Smooth muscle cell of the brain vasculature (primary cell): ENCODE measurements around the gene TMEM132D.

ENCODE experiments used
- DNase-seq: peaks from one replicate; pipeline ENCODE4 v3.0.0-alpha.2; 2012; ENCODE audit warnings: low read depth, low spot score

Gene TMEM132D

DNA sequence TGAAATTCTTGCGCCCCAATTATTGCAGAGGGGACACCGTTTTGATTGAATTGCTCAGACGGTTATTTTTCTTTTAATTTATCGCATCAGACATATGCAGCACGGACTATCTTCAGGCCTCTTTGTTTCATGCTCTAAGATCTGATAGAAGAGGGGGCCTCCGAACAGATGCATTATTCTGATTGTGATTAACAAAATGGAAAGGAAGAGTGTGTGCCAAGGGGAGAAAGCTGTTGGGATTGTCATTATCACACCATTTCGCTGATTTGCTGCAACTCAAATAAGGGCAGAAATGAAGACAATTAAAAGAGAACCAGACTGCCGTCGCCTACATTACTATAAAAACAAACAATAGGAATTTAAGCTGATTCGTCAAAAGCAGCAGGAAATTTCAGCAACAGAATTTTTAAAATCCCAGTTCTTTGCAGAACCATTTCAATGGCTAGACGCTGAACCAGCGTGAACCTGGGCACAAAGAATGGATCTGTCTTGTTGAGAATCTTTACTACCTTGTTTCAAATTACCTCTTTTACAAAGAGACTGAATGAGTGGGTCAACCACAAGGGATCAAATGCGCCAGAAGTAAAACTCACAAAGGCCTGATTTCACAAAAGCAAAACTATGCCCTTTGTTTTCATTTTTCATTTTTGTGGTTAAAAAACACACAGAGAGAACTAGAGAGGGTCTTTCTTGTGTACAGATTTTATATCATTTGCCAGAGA, 30.6 kb downstream of the TMEM132D start:
- no peak for DNase-seq

DNA sequence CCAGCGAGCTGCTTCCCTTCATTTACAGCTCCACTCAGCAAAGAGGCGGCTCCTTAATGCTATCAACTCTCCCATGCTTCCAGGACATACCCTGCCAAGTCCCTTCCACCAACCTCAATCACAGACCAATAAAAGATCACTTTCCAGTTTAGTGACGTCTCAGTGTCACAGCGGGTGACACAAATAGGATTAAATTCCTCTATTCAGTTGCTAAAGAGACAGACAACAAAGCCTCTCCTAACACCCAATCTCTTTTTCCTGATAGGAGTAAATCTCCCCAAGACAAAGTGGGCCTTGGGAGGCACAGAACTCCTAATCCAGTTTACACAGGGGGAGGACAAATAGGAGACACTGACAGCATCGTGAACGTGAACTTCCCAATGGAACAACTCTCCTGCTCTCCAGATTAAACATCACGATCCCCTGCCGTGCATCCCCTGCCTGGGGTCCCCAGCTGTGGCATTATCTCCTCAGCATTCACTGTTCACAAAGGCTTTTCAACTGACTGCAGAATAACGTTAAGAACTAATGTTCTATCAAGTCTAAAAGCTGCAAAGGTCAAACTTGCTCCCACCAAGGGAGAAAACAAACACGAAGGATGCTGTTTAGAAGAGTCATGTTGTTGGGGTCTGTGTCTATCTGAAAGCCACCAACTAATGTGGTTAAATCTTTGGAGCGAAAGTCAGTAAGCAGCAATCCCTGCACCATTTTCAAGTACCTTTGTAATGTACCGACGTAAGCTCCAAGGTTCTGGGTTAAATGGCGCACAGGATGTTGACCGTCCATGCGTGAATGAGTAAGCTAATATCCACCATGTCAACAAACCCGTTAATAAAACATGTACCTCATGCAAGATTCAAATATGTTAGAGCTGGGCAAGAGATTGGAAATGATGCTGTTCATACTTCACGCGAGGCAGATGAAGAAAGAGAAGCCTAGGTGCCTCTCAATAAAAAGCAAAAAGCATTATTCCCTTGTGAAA, 31.5 kb downstream of the TMEM132D start:
- DNase-seq: no peak

DNA sequence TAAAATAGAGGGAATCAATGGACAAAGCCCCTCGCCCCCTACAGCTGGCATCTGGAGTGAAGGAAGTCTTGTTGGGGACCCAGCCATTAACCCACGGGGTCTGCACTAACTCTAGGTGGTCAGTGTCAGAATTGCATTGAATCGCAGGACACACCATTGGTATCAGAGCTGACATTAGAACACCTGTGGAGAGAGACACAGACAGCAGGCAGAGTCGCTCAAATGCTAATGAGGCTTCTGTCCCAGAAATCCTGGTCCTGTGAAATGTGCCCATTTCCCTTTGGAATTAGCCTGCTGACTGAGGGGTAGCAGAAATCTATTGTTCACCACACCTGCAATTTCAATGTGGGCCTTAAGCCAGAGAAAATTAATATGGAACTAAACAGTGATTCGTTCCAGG, 33.0 kb downstream of the TMEM132D start:
- no peak for DNase-seq

DNA sequence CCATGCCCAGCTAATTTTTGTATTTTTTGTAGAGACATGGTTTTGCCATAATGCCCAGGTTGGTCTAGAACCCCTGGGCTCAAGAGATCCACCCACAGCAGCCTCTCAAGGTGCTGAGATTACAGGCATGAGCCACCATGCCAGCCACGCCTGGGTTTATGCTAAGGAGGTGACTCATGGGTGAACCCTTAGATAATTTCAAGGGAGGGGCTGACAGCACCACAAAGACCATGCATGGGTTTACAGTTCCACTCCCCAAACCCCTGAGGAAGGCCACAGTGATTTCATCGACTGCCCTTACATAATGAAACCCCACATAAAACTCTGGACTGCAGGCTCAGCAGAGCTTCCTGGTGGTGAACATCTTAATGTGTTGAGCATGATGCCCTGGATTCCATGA, 33.7 kb downstream of the TMEM132D start:
- DNase-seq: no peak

DNA sequence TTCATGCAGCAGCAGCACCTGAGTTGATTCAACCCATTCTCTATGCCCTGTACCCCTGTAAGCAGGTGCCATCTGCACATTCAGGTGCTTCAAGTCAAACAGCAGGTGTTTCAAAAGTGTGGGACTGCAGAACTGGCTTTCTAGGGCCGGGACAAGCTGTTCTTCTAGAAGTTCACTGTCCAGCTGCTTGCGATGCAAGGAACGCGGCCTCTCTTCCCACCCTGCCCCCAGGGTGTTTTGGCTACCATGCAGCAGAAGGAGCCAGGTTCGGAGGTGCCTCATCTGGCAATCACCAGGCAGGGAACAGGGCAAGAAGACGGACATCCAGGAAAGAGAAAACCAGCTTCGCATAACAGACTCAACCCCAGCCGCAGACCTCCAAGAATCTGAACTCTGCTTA, 35.2 kb downstream of the TMEM132D start:
- no peak for DNase-seq

DNA sequence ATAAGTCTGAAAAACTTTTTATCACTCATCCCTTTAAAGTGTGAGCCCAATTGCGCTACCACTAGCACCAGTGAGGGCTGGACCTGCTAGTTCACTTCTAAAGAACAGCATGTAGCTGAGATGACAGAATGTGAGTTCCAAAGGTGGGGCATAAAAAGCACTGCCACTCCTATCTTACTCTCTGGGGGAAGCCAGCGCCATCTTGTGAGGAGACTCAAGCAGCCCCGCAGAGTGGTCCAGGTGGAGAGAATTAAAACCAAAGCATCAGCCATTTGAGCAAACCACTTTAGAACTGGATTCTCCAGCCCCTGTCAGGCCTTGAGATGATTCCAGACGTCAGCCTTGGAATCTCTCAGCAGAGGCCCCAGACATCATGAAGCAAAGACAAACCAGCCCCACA, 39.9 kb downstream of the TMEM132D start:
- DNase-seq: no peak

DNA sequence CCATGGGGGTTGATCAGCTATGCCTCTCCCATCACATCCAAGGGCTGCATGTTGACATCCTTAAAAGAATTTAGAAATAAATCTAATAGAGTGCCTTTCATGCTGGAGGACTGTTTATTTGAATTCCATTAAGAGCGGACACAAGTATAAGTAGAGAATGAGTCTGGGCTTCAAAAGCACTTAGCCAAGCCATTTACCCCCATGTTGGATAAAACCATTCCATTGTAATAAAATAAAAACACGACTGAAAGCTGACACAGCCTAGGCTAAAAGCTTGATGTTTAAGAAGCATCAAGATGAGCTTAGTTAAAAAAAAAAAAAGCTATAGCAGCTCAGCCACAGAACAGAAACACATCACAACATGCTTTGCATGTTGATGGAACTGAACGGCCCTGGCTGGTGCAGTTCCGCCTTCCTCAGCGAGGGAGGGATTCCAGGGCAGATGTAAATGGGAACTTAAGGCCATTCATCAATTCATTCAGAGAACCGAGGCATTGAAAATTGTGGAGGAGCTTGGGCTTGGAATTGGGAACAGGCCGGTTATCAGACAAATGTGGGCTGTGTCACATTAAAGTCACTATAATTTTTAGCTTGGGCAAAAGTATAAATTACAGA, 41.2 kb downstream of the TMEM132D start:
- DNase-seq: no peak

DNA sequence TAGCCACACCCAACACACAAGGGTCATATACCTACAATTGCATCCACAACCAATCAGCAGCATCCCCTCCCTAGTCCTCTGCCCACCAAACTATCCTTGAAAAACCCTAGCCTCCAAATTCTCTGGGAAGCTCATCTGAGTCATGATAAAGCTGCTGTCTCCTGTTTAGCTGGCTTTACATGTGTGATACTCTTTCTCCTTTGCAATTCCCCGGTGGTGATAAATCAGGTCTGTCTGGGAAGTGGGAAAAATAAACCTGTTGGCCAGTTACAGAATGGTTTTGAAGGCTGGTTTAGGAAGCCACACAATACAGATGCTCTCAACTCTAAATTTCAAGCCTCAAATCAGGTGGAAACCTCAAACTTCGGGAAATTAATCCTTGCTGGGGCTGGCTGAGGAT, 41.9 kb downstream of the TMEM132D start:
- DNase-seq: no peak

DNA sequence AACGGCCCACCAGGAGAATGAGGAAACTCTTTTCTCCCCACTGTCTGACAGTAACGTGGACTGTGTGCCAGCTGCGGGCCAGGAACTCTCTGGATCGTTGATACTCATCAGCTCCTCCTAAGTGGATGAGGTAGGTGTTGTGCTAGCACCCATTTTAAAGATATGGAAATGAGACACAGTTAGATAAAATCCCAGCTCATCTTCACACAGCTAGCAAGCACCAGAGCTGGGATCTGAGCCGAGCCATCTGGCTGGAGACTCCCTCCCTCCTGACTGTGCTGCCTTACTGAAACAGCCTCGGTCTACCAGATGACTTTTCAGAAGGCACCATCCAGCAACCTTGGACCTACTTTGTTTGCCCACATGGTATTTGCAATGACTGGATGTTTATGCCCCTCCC, 49.2 kb downstream of the TMEM132D start:
- no peak for DNase-seq

DNA sequence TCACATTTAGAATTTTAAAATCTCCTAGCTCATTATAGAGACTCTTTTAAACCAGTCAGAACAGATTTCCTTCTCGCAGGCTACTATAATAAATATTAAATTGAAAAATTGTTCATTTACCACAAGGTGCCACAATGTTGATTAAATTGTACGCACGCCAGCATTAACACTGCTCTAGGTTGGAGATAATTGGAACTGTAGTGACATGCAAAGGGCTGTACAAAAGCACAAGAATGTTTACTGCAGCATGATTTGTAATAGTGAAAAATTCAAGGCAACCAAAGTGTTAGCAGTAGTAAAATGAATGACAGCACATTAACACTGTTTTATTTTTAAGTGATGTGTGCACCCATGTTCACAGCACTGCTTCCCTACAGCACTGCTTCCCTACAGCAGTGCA, 52.5 kb downstream of the TMEM132D start:
- no peak for DNase-seq

DNA sequence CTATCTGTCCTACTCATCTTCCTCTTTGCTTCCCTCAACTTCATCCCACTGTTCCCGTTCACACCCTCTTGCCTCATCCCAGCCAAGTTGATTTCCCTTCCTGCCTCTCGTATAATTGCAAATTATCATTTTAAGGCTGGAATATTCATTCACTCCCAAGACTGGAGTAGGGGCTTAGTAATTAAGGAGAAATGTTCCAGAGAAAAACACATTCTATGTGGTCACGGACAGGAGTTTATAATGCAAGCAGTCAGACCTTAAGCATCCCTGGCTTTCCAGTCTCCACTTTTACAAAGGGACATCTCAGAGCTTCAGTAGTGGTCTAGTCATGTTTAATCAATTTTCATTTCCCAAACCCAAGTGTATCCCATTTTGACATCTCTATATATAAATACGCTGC, 54.9 kb downstream of the TMEM132D start:
- DNase-seq: no peak

DNA sequence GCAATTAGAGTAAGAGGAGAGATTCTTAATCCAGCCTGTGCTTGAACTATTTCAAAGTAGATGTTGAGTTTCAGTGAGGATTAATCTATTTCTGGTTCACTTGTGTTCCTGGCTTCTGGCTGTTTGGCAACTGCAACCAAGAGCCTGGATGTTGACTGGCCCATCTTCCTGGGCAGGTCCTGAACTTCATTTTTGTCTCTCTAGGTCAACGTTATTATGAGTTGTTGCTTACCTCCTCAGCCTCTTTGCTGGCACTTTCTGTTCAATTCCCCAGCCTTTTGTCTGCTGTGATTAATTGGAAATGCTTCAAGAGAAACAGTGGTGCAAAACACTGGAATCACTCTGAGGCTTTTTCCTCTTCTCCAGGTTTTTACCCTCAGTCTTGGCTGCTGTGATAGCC, 56.8 kb downstream of the TMEM132D start:
- DNase-seq: no peak

DNA sequence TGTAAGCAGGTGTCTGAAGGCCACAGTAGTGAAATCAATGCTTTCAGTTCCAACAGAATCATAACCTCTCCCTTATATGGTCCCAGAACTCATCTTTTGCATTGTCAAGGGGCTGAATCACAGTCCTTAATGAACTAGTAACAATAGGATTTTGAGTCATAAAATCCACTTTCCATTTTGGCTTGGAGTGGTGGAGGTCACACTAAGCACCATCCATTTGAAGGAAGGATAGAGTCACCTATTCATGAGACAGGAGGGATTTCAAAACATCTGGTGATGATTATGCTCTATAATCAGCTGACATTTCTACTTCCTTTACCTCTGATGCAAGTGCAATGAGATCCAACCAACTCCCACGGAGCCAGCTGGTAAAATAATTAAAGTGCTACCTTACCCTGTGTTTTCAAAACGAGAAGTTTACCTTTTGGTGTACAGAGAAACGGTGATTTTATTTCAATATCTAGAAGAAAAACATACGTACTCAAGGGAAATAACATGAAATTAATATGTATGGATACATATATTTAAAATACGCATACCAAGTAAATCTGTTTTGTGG, 59.1 kb downstream of the TMEM132D start:
- no peak for DNase-seq

DNA sequence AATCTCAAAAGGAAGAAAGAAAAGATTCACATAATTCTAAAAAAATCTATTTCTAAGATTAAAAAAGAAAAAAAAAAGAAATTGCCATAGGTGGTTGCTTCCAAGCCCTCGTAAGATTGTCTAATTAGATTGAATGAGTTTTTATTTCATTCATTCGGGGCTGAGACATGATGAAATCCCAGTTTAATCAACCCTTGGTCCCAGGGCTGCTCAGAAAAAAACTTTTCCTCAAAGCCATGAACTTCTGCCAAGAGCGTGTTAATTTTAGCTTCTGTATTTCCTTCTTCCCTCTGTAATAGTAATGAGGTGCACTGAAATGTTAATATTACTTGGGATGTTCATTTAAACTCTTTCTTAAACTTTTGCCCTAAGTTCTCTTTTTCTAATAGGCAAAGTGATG, 62.6 kb downstream of the TMEM132D start:
- no peak for DNase-seq

DNA sequence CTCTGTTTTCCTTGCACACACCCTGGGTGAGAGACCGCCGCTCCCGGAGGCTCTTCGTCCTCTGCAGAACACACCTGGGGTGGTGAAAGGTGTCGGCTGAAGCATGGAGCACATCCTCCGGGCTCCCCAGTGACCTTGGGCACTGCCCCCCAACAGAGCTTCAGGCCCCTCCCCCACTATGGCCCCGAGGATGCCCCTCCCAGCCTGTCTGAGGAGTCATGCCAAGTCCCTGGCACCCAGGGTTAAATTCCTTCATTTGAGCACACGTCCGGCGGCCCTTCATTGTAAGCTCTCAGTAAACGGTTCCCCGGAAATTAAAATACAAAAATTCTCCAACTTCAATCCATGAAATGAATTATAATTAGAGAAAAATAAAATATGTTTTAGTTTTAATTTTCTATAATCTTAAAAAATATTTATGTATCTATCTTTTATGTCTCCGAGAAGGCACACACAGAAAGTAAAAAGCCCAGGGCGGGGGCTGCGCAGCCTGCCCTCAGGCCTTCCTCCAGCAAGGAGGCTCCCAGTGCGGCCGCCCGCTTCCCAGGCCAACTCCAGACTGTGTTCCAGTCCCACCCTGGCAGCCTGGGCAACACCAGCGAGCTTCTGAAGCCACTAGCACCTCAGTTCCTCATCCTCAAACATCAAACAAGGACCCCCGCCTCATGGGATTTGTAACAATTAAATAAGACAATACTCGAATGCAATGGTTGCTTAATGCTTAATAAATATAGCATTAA, 63.5 kb downstream of the TMEM132D start:
- no peak for DNase-seq

DNA sequence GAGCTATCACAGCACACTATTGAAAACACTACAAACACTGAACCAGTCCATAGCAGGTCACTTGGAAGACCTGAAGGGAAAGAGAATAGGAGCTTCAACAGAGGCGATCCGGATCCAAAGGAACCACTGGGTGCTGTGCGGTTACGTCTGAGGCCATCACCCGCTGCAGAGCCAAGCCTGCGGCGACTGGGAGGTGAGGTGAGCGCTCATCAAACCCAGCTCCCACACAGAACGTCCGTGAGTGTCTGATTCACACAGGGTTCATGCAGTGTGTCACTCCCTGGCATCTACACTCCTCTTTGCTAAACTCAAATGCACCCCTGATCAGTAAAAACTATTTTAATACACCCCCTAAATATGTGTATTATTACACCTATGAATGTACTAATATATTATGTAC, 64.1 kb downstream of the TMEM132D start:
- no peak for DNase-seq

DNA sequence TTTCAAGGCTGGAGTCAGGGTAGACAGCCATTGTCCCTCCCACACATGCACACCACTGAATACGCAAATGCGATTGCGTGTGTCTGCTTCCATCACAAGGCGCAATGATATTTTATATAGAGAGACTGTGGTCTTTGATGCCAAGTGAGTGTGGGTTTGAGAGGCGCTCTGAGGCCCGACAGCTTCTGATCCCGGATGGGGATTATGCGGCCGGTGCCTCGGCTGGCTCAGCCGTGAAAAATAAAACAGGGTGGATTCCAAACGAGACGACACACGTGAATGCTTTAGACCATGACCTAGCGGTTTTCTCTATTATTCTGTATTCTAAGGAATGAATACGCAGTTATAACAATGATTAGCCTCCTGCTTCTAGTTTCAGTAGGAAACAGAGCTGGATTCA, 72.5 kb downstream of the TMEM132D start:
- no peak for DNase-seq

DNA sequence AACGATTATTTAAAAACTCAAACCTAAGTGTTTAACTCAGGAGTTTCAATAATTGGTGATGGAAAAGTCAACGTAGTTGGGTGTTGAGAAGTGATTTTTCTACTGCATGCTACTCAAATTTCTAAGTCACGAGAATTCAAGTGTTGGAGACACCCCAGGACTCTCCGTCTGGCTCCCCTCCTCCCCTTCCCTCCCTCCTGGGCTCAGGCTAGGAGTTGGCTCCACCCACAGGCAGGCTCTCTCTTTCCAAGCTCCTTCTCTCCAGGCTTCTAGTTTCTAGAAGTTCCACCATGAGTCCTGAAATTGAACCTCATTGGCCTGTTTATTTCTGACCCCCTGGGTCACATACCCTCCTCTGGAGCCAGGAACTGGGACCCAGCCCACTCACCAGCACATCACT, 73.0 kb downstream of the TMEM132D start:
- DNase-seq: no peak

DNA sequence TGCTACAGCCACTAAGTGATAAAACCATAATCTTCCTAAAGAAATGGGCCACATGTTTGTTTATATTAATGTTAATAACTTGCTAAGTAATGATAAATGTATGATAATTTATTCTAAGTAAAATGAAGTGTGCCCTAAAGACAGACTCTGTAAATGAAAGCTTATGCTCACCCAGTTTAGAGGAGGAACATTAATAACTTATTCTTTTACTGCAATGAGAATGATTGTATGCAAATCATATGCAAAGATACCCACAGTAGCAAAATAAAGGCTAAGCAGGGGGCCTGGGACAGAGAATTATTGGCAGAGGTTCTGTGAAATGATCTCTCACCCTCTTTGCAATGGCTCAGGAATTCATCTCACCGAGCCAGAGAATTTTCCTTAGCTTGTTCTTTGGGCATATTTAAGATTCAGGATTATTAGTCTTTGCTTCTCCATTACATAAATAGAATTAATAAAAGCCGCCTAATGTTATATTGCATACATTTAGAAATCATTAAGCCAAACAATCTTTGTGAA, 75.9 kb downstream of the TMEM132D start:
- DNase-seq: no peak

DNA sequence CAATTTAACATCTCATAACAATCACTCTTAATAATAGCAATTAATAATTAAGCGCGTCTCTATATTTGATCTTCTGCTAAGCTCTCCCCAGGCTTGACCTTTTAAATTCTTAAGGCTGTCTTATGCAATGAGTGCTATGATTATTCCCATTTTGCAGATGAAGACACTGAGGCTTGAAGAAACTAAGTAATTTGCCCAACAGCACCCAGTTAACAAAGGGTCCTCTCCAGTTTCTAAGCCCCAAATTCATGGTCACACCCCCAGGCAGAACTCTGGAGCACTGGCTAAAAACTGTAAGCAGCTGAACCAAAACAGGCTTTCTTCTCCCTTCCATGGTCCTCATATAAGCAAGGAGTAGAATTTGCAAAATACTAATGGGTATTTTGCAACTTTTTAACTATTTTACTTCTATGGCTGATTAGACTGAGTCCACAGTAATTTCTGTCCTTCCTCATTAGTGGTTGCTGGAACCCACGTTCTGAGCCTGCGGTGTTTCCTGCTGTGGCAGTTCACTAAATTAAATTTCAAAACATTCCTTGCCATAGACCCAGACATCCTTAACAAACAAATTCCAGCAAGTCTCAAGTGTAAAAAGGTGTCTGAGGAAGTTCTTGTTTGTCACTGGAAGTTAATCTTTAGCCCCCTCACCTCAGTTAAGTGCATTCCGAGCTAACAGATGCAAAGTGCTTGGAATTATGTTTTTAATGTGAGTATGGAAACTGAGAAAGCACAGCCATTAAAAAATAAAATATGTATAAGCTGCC, 76.5 kb downstream of the TMEM132D start:
- DNase-seq: no peak

DNA sequence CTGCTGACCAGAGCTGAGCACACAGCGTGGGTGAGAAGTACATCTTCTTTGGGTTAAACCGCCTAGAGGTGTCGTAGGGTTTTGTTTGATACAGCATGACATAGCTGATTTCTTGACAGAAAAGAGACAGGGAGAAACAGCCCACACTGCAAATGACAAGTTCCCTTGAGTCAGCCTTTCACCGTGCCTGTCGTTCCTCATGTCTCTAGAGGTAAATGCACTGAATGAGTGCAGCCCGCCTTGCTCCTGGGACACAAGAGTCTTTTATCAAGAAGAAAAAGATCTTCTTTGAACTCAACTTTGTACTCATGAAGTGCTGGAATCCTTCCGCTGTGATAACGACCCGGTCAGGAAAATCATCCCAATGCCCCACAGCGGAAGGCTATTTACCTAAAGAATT, 77.6 kb downstream of the TMEM132D start:
- DNase-seq: no peak
